Smooth muscle cell (in vitro differentiated cells): ENCODE results near the gene MOCS3. TPM values are rescaled to one million over a fixed set of nuclear protein-coding genes. Genes with fewer than 3 reads are reported as not detected.

Experiments
- DNase-seq: peaks from one replicate; lab custom pipeline; 2025; ENCODE audit not compliant: unreplicated experiment; lab: John Stamatoyannopoulos, UW
- H2AFZ ChIP-seq: fragments of 200-600 bp; sonication (generic); 2 replicates; pipeline ENCODE4 v1.6.0; 2016; ENCODE audit warnings: antibody characterized with exemption, low read depth, mild to moderate bottlenecking
- H3F3A ChIP-seq: fragments of 200-600 bp; sonication (generic); 2 replicates; pipeline ENCODE4 v1.6.0; 2017; ENCODE audit warnings: antibody characterized with exemption, low read depth
- H3K27ac ChIP-seq: fragments of 200-600 bp; sonication (generic); 2 replicates; pipeline ENCODE4 v1.5.1; 2016; ENCODE audit warnings: low read depth, mild to moderate bottlenecking
- H3K27me3 ChIP-seq: fragments of 200-600 bp; sonication (generic); 2 replicates; pipeline ENCODE4 v1.6.1; 2016; ENCODE audit warnings: low read depth, mild to moderate bottlenecking
- H3K36me3 ChIP-seq: fragments of 200-600 bp; sonication (generic); 2 replicates; pipeline ENCODE4 v1.5.1; 2016; ENCODE audit warnings: low read depth
- H3K4me1 ChIP-seq: fragments of 200-600 bp; sonication (generic); 2 replicates; pipeline ENCODE4 v1.5.1; 2016; ENCODE audit warnings: low read depth
- H3K4me2 ChIP-seq: fragments of 200-600 bp; sonication (generic); 2 replicates; pipeline ENCODE4 v1.6.0; 2016; ENCODE audit warnings: mild to moderate bottlenecking
- H3K4me3 ChIP-seq: fragments of 200-600 bp; sonication (generic); 2 replicates; pipeline ENCODE4 v1.5.1; 2016; ENCODE audit warnings: mild to moderate bottlenecking
- H3K79me2 ChIP-seq: fragments of 200-600 bp; sonication (generic); 2 replicates; pipeline ENCODE4 v1.6.0; 2016; ENCODE audit warnings: low read depth, mild to moderate bottlenecking
- H3K9ac ChIP-seq: fragments of 200-600 bp; sonication (generic); 2 replicates; pipeline ENCODE4 v1.6.0; 2016; ENCODE audit warnings: low read depth
- H3K9me3 ChIP-seq: fragments of 200-600 bp; sonication (generic); replicated peaks from 2 replicates; pipeline ENCODE4 v1.5.1; 2016; ENCODE audit warnings: low read depth
- H4K20me1 ChIP-seq: fragments of 200-600 bp; sonication (generic); 2 replicates; pipeline ENCODE4 v1.6.0; 2016; ENCODE audit warnings: low read depth
- CTCF ChIP-seq: fragments of 200-600 bp; sonication (generic); IDR thresholded peaks from 2 replicates; pipeline ENCODE4 v1.5.1; 2017; ENCODE audit warnings: borderline replicate concordance, mild to moderate bottlenecking, antibody characterized with exemption; ENCODE audit not compliant: insufficient read depth, poor library complexity, severe bottlenecking
- WGBS: methylation state at CpG from one replicate; pipeline ENCODE4 v1.1.7; 2016; ENCODE audit warnings: low lambda C conversion rate; 5-methylcytosine and 5-hydroxymethylcytosine counted together
- polyA plus RNA-seq: library from polyadenylated mRNA; unstranded; fragments of >200 nt; fragmentation: Nextera tagmentation; extraction: Ambion mirVana; gene quantifications from 2 replicates; pipeline ENCODE4 v1.2.1, GENCODE V29; 2016
- total RNA-seq: library from RNA; depleted of rRNA; stranded (reverse); fragments of >200 nt; gene quantifications from 2 replicates; pipeline ENCODE4 v1.2.3, GENCODE V29; 2014

The MOCS3 gene
- total and polyA plus RNA-seq, 2 experiments from 2014 or later = 3.2 to 3.7 TPM

GRCh38 chr20:50995506-50995905 lies 36.9 kb downstream of the MOCS3 start:
- Histone ChIP-seq H3K9me3 (no peaks in the 10 kb centered on the region), H3K27ac (no peak overlapping the region), H3K4me3 (no peak overlapping the region), H3K9ac (no peak overlapping the region), H3K79me2 (no peaks in the 10 kb centered on the region), H3F3A (no peaks in the 10 kb centered on the region), H3K4me1 (no peaks in the 10 kb centered on the region), H3K27me3 (no peaks in the 10 kb centered on the region), H2AFZ (no peak overlapping the region), H3K4me2 (no peak overlapping the region), H4K20me1 (no peaks in the 10 kb centered on the region), H3K36me3 (no peaks in the 10 kb centered on the region)
- 97% methylated on average over 4 of the region's 5 CpGs for WGBS
- DNase-seq = no peak
- TF ChIP-seq CTCF = no peak

- Histone ChIP-seq H3K27me3 (no peaks in the 10 kb centered on the region), H4K20me1 (no peaks in the 10 kb centered on the region), H3K4me3 (no peak overlapping the region), H3K9me3 (no peaks in the 10 kb centered on the region), H3K27ac (no peak overlapping the region), H3K4me1 (no peaks in the 10 kb centered on the region), H3K36me3 (no peaks in the 10 kb centered on the region), H2AFZ (no peak overlapping the region), H3K4me2 (no peak overlapping the region), H3K79me2 (no peaks in the 10 kb centered on the region), H3F3A (no peaks in the 10 kb centered on the region), H3K9ac (no peak overlapping the region)
- DNase-seq = no peak
- TF ChIP-seq CTCF = no peak
- WGBS = 58% methylated on average over 10 of the region's 10 CpGs
Observed at GRCh38 chr20:50996901-50997865, 38.6 kb downstream of the MOCS3 start.

GRCh38 chr20:50999355-50999754 lies 40.7 kb downstream of the MOCS3 start:
- no peak overlapping the region for H2AFZ ChIP-seq
- TF ChIP-seq CTCF = no peak
- H3K4me3 ChIP-seq = no peak overlapping the region
- H3K9ac ChIP-seq = no peak overlapping the region
- no peaks in the 10 kb centered on the region for H3K79me2 ChIP-seq
- no peak overlapping the region for H3K27ac ChIP-seq
- no peak overlapping the region for H3K4me2 ChIP-seq
- no peaks in the 10 kb centered on the region for H3K27me3 ChIP-seq
- no peak for DNase-seq
- 93% methylated on average over 4 of the region's 4 CpGs for WGBS
- H3K4me1 ChIP-seq = no peaks in the 10 kb centered on the region
- no peaks in the 10 kb centered on the region for H3K36me3 ChIP-seq
- no peaks in the 10 kb centered on the region for H3K9me3 ChIP-seq
- H3F3A ChIP-seq = no peaks in the 10 kb centered on the region
- no peaks in the 10 kb centered on the region for H4K20me1 ChIP-seq
